NCI-H774 (cell line): ENCODE measurements around the gene KCNMA1.
A peak's percentile ranks its signal among the peaks of the same experiment; 100 is the strongest.

Source experiments
- DNase-seq: peaks from one replicate; lab custom pipeline; 2025; lab: John Stamatoyannopoulos, UW

The KCNMA1 gene

DNA sequence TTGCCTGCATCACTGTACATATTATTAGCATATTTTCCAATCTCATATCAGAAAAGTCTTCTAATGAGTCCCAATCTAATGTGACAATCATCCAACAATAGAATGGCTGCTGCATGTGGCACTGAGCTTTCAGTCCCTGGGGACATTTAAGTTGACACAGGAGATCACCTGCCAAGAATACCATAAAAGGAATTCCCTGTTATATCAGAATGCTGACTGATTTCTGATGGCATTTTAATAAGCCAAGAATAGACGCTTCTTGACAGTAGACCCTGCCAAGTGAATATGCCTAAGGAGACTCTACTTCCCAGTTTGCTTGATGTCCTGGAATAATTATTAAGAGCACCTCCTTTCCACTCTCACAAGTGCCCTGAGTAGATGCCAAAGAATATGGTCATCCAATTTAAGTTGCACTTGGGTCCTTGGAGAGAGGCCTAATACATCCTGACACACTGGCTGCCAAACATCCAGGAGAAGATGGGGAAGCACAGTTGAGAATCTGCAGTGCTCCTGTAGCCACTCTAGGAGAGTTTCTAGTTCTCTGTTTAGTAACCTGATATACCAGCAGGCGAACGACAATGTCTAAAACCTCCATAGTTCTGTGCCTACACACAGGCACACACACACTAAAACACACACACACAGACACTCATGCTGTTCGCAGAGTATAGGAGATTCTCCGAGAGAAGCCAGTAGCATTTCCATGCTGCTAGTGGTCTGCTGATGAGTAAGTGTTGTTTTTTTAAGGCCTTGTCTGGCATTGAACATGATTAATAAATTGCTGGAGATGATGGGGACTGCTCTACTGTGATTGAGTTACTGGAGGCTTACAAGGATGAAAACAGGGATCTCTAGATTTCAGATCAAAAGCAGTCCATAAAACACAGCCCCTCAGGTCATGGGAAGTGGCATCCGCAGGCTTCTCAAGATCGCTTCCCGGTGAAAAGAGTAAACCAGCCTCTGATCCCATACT, 369.6 kb downstream of the KCNMA1 start:
- DNase-seq = no peak

GRCh38 chr10:77266242-77266641, 371.4 kb downstream of the KCNMA1 start:
- DNase-seq = no peak

- no peak for DNase-seq
Observed at GRCh38 chr10:77264527-77264926, 373.1 kb downstream of the KCNMA1 start.

GRCh38 chr10:77264107-77264506, 373.5 kb downstream of the KCNMA1 start:
- DNase-seq = no peak

GRCh38 chr10:77263700-77264099, 373.9 kb downstream of the KCNMA1 start:
- no peak for DNase-seq

- no peak for DNase-seq
Observed at GRCh38 chr10:77261146-77261545, 376.5 kb downstream of the KCNMA1 start.

DNA sequence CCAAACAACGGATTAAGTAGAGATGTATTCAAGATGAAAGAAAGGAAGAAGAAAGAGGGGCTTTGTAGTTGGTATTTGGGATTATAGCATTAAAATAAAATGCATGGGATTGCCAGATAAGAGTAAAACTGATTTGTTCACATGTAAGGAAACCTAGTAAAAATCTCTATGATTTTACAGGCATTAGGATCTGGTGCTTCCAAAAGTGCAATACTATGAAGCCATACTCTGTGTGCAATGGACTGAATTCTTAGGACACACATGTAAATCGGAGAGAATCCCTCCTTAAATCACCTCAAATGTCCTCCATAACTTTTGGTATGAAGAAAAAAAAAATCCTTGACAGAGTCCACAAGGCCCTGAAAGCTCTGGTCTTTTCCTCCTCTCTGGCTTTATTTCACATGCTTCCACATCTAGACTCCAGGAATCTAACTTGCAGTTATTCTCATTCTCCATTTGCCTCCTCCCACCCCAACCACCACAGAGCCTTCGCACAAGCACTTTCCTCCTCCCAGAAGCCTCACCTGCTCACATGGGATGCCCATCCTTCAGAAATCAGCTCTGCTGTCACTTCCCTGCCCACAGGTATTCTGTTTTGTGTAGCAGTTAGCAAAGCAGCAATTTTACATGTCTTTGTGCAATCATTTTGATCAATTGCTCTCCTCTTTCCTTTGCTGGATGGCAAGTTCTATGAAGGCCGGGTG, 378.3 kb downstream of the KCNMA1 start:
- DNase-seq = no peak

GRCh38 chr10:77256346-77256745, 381.3 kb downstream of the KCNMA1 start:
- peak; percentile 23 for DNase-seq

- no peak for DNase-seq
Observed at GRCh38 chr10:77253556-77254064, 384.0 kb downstream of the KCNMA1 start.

- DNase-seq = no peak
Observed at GRCh38 chr10:77253147-77253545, 384.5 kb downstream of the KCNMA1 start.

DNA sequence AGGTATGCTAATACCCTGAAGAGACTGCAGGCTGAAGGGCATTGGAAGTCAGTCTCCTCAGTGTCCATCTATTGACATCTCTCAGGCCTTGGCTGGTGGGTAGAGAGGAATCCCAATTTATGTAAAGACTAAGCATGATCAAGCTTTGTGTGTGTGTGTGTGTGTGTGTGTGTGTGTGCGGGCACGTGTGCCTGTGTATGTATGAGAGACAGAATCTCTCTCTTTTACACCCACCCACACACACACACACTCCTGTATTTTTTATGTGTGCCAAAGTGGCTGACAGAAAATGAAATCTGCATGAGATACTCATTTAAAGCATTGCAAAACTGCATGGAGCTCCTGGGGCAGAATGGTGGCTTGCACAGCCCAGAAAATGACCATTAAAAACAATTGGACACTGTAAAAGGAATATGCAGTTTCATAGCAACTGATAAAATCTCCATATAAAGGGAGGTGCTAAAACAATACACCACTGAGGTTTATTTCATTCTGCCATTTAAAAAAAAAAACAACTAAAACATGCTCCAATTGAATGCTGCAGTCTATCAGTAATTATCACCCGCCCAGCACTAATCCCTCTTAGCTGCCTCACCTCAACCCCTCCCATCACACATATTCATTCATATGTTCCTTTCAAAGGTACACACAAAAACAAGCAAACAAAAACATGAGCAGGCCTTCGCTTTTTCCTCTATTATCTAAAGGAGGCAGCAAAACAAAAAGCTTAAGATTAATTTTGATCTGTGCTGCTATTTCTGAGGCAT, 385.0 kb downstream of the KCNMA1 start:
- DNase-seq = no peak

DNA sequence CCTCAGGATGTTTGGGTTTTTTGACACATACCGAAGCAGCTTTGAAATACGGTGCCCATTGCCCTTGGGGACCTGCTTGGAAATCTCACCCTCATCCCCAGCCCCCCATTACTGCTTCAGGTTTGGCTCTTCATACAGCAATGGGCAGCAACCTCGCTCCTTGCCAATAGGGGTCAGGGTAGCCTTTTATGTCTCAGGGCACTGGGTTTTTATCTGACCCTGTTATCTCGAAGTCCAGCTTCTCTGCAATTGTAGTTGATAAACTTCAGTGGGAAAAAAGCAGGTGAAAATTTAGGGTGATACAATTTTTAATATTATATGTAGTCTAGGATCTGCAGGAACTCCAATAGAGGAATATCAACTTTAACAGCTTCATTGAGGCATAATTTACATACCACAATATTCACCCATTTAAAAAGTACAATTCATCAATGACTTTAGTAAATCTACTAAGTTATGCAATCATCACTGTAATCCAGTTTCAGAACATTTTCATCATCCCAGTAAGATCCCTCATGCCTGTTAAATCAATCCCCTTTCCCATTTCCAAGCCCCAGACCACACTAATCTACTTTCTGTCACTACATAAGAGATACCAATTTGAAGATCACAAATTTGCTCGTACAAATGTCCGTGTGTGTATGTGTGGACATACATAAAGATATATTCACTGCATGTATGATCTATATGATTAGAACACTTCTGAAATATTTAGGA, 386.2 kb downstream of the KCNMA1 start:
- DNase-seq = no peak

GRCh38 chr10:77249901-77250459, 387.6 kb downstream of the KCNMA1 start:
- no peak for DNase-seq

GRCh38 chr10:77248104-77248790, 389.4 kb downstream of the KCNMA1 start:
- DNase-seq = no peak

- DNase-seq = no peak
Observed at GRCh38 chr10:77247031-77247990, 390.3 kb downstream of the KCNMA1 start.

GRCh38 chr10:77245953-77246352, 391.7 kb downstream of the KCNMA1 start:
- DNase-seq = no peak

DNA sequence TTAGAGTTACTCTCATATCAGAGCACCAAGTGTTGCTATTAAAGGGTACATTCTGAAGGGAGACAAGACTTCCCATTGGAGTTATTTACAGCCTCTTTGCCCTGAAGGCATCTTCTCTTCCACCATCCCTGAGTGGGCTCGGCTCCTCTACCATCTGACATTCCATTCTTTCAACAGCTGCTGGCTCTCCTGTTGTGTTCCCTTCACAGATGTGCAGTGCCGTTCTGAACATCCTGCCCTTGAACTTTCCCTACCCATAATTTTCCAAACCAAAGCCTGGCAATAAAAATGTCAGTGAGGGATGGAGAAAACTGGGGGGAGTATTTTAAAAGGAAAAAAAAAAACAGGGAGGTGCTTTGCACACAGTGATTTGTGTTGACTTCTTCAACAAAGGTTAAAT, 392.9 kb downstream of the KCNMA1 start:
- no peak for DNase-seq

GRCh38 chr10:77244286-77244685, 393.3 kb downstream of the KCNMA1 start:
- DNase-seq = no peak

GRCh38 chr10:77241350-77241725, 396.3 kb downstream of the KCNMA1 start:
- DNase-seq = no peak
